Osteoblast (primary cell): Measurements from ENCODE around the gene WDR12. TPM values are rescaled to one million over a fixed set of nuclear protein-coding genes. Genes with fewer than 3 reads are reported as not detected.
"Not testable (repeated sequence)": the region's sequence is repeated elsewhere in the genome, so short reads cannot be mapped to it uniquely, and the experiment has no call there.

Experiments
- DNase-seq: peaks from one replicate; pipeline ENCODE4 v3.0.0; 2011; ENCODE audit warnings: low spot score, mixed read lengths; ENCODE audit not compliant: insufficient read length; ENCODE audit errors: missing footprints
- H2AFZ ChIP-seq: 2 replicates; pipeline ENCODE4 v1.6.0; 2011; ENCODE audit warnings: mild to moderate bottlenecking, low read length
- H3K27ac ChIP-seq: 2 replicates; pipeline ENCODE4 v1.5.1; 2011; ENCODE audit warnings: mild to moderate bottlenecking, low read depth, low read length, moderate library complexity
- H3K27me3 ChIP-seq: 2 replicates; pipeline ENCODE4 v1.6.0; 2012; ENCODE audit warnings: mild to moderate bottlenecking, control low read depth, inconsistent platforms, low read length, moderate library complexity; ENCODE audit not compliant: insufficient read depth
- H3K36me3 ChIP-seq: 2 replicates; pipeline ENCODE4 v1.5.1; 2011; ENCODE audit warnings: mild to moderate bottlenecking, low read length, control low read depth, moderate library complexity; ENCODE audit not compliant: insufficient read depth
- H3K4me1 ChIP-seq: 2 replicates; pipeline ENCODE4 v1.5.1; 2011; ENCODE audit warnings: mild to moderate bottlenecking, low read length, control low read depth, moderate library complexity; ENCODE audit not compliant: insufficient read depth
- H3K4me2 ChIP-seq: 2 replicates; pipeline ENCODE4 v1.6.0; 2011; ENCODE audit warnings: mild to moderate bottlenecking, low read length; ENCODE audit not compliant: insufficient read depth
- H3K4me3 ChIP-seq: fragments of 200-600 bp; sonication (generic); 3 replicates; pipeline ENCODE4 v1.5.1; 2012; ENCODE audit warnings: mild to moderate bottlenecking, low read length, inconsistent platforms; ENCODE audit not compliant: insufficient read depth
- H3K79me2 ChIP-seq: 2 replicates; pipeline ENCODE4 v1.6.0; 2012; ENCODE audit warnings: mild to moderate bottlenecking, low read length, control low read depth, inconsistent platforms; ENCODE audit not compliant: insufficient read depth
- H3K9me3 ChIP-seq: 2 replicates; pipeline ENCODE4 v1.5.1; 2011; ENCODE audit warnings: low read depth, low read length, control low read depth
- H4K20me1 ChIP-seq: 2 replicates; pipeline ENCODE4 v1.6.0; 2012; ENCODE audit warnings: mild to moderate bottlenecking, low read length, control low read depth; ENCODE audit not compliant: insufficient read depth
- CTCF ChIP-seq: IDR thresholded peaks from 2 replicates; pipeline ENCODE4 v1.5.1; 2011; ENCODE audit warnings: mild to moderate bottlenecking, low read depth, low read length, moderate library complexity; ENCODE audit errors: extremely low read depth
- total RNA-seq: library from RNA; depleted of rRNA; stranded (reverse); fragments of >200 nt; gene quantifications from 2 replicates; pipeline ENCODE4 v1.2.3, GENCODE V29; 2012

WDR12 gene
- 18.6 and 21.4 TPM in 2 replicates for total RNA-seq

GRCh38 chr2:202911512-202912341, at the start of gene WDR12, which contains the start of gene CARF:
TSS of gene WDR12 (minus strand) at chr2:202911673. CDS start at chr2:202911476, 197 bp downstream.
TSS of gene CARF (plus strand) at chr2:202912275. CDS start at chr2:202941903, 29,628 bp downstream.
- Histone ChIP-seq H3K27ac (peak within 1 kb of the TSS; percentile 90), H3K4me2 (peak within 1 kb of the TSS; percentile 97), H3K4me3 (peak within 1 kb of the TSS; percentile 84), H4K20me1 (no peaks in the 10 kb centered on the region), H3K79me2 (peaks cover 41% of the 10 kb centered on the region), H3K4me1 (peaks cover 15% of the 10 kb centered on the region), H3K9me3 (no peaks in the 10 kb centered on the region), H3K36me3 (no peaks in the 10 kb centered on the region), H3K27me3 (no peaks in the 10 kb centered on the region), H2AFZ (peak within 1 kb of the TSS; percentile 99)
- peak; percentile 94 for DNase-seq
- TF ChIP-seq CTCF = no peak

- no peak for DNase-seq
- no peaks in the 10 kb centered on the region for H3K79me2 ChIP-seq
Observed at GRCh38 chr2:202960524-202960923, 49.1 kb upstream of the WDR12 start.

GRCh38 chr2:202950592-202950991, 39.1 kb upstream of the WDR12 start:
- Histone ChIP-seq H3K4me2 (no peak overlapping the region), H3K36me3 (no peaks in the 10 kb centered on the region), H3K4me3 (no peak overlapping the region), H3K27me3 (no peaks in the 10 kb centered on the region), H3K9me3 (no peaks in the 10 kb centered on the region), H2AFZ (no peak overlapping the region), H4K20me1 (no peaks in the 10 kb centered on the region), H3K27ac (no peak overlapping the region), H3K4me1 (no peaks in the 10 kb centered on the region), H3K79me2 (no peaks in the 10 kb centered on the region)
- DNase-seq = no peak
- TF ChIP-seq CTCF = no peak

More at GRCh38 chr2:202960524-202960923, 49.1 kb upstream of the WDR12 start:
- H3K27ac ChIP-seq = no peak overlapping the region
- no peaks in the 10 kb centered on the region for H3K9me3 ChIP-seq
- H2AFZ ChIP-seq = no peak overlapping the region
- no peaks in the 10 kb centered on the region for H3K27me3 ChIP-seq
- no peaks in the 10 kb centered on the region for H3K4me1 ChIP-seq
- no peaks in the 10 kb centered on the region for H3K36me3 ChIP-seq
- TF ChIP-seq CTCF = no peak
- no peak overlapping the region for H3K4me2 ChIP-seq
- H3K4me3 ChIP-seq = no peak overlapping the region
- H4K20me1 ChIP-seq = no peaks in the 10 kb centered on the region

- H3K27ac ChIP-seq, H2AFZ ChIP-seq, H3K4me2 ChIP-seq, H3K36me3 ChIP-seq, H4K20me1 ChIP-seq, H3K4me1 ChIP-seq, H3K27me3 ChIP-seq, H3K9me3 ChIP-seq, H3K79me2 ChIP-seq, DNase-seq, H3K4me3 ChIP-seq: not testable (repeated sequence)
Observed at GRCh38 chr2:202949333-202949732, 37.9 kb upstream of the WDR12 start.
